Measurements from ENCODE around the gene UBE2R2. TPM values are rescaled to one million over a fixed set of nuclear protein-coding genes. Genes with fewer than 3 reads are reported as not detected.
"Not testable (repeated sequence)": the region's sequence is repeated elsewhere in the genome, so short reads cannot be mapped to it uniquely, and the experiment has no call there.

Gene UBE2R2
- total RNA-seq, 1 donor from 2014 or later = 34.2 TPM

- no peaks in the 10 kb centered on the region for H3K36me3 ChIP-seq (ENCODE audit: control insufficient read depth, insufficient read depth, low read length)
- H3K27me3 ChIP-seq (ENCODE audit: control insufficient read depth, insufficient read depth, low read length) = no peaks in the 10 kb centered on the region
- no peak overlapping the region for H3K4me3 ChIP-seq (ENCODE audit: low read depth, low read length)
- no peak for TF ChIP-seq CTCF (IDR thresholded peaks at IDR 0.05; ENCODE audit: insufficient read depth, low read length, poor library complexity, severe bottlenecking)
- no peak for DNase-seq (ENCODE audit: low read depth)
Measured at GRCh38 chr9:33798545-33798944, 18.4 kb upstream of the UBE2R2 start.

DNA sequence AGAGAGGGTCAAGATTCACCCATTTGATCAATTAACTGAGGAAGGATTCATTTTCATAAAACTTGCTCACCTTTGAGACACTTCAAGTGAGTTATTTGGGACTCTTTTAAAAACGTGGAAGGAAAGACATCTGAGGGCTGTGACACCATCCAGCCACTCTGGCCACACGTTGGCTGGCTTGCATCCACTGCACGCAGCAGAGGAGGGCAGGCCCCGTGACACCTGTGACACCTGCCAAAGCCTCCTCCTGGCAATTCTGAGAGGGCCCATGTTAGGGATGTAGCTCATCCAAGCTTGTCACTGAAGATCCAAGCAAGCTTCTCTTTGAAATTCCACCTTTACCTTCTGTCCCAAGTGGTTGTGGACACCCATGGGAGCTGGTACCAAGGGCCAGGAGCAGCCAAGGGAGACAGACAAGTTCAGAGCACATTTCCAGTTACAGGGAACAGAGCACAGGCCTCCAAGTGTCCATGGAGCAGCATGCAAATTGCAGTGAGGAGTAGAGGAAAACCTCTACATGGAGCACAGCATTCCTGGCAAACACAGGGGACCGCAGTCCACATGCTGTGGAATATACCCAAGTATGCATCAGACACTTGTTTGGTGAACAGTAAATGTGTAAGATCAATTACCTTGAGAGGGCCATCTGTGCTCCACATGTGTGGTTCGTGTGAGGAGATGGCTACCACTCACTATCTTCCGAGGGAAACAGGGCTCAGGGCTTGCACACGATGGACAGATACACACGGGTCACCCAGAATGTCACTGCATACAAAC, 16.8 kb upstream of the UBE2R2 start:
- no peak for TF ChIP-seq CTCF (IDR thresholded peaks at IDR 0.05; ENCODE audit: insufficient read depth, low read length, poor library complexity, severe bottlenecking)
- Histone ChIP-seq H3K4me3 (ENCODE audit: low read depth, low read length) (no peak overlapping the region), H3K36me3 (ENCODE audit: control insufficient read depth, insufficient read depth, low read length) (no peaks in the 10 kb centered on the region), H3K27me3 (ENCODE audit: control insufficient read depth, insufficient read depth, low read length) (no peaks in the 10 kb centered on the region)
- DNase-seq (ENCODE audit: low read depth) = no peak

- no peak overlapping the region for H3K4me3 ChIP-seq (ENCODE audit: low read depth, low read length)
- H3K36me3 ChIP-seq (ENCODE audit: control insufficient read depth, insufficient read depth, low read length) = no peaks in the 10 kb centered on the region
- no peak for DNase-seq (ENCODE audit: low read depth)
- no peak for TF ChIP-seq CTCF (IDR thresholded peaks at IDR 0.05; ENCODE audit: insufficient read depth, low read length, poor library complexity, severe bottlenecking)
- no peaks in the 10 kb centered on the region for H3K27me3 ChIP-seq (ENCODE audit: control insufficient read depth, insufficient read depth, low read length)
Measured at GRCh38 chr9:33800886-33801285, 16.1 kb upstream of the UBE2R2 start.

GRCh38 chr9:33801943-33802500, 14.9 kb upstream of the UBE2R2 start:
- DNase-seq (ENCODE audit: low read depth); H3K4me3 ChIP-seq (ENCODE audit: low read depth, low read length); H3K27me3 ChIP-seq (ENCODE audit: control insufficient read depth, insufficient read depth, low read length); H3K36me3 ChIP-seq (ENCODE audit: control insufficient read depth, insufficient read depth, low read length): not testable (repeated sequence)

DNA sequence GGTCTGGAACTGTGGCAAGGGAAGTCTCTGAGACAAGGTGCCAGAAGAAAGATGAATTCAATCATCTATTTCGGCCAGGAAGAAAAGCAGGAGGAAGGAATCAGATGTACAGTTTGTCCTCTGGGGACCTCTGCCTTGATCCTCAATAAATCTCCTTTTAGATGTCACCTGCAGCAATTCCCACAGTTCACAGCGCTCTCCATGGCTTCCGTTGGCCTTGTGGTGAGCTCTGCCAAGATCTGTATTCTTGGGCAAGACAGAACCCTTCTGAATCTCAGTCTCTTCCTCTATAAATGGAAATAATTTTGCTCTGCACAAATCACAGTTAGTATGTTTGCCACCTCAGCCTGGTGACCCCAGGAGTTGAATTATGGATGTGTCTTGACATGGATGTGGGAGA, 12.8 kb upstream of the UBE2R2 start:
- not testable (repeated sequence) for H3K36me3 ChIP-seq (ENCODE audit: control insufficient read depth, insufficient read depth, low read length); DNase-seq (ENCODE audit: low read depth); H3K4me3 ChIP-seq (ENCODE audit: low read depth, low read length); H3K27me3 ChIP-seq (ENCODE audit: control insufficient read depth, insufficient read depth, low read length)

- not testable (repeated sequence) for H3K4me3 ChIP-seq (ENCODE audit: low read depth, low read length); DNase-seq (ENCODE audit: low read depth); H3K36me3 ChIP-seq (ENCODE audit: control insufficient read depth, insufficient read depth, low read length); H3K27me3 ChIP-seq (ENCODE audit: control insufficient read depth, insufficient read depth, low read length)
Measured at GRCh38 chr9:33807156-33807555, 9.8 kb upstream of the UBE2R2 start.

DNA sequence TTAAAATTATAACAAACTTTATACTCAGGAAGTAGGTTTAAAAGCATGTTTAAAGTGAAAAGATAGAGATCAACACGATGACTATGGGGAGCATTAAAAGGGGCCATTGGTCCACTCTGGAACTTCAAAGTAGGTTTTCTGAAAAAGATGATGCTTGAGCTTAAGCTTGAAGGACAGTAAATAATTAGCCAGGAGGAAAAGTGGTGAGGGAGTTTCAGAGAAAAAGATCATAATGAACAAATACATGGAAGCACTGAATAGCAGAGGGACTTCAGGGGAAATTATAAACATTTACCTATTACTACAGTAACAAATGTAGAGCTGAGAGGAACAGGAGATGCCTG, 8.0 kb upstream of the UBE2R2 start:
- H3K4me3 ChIP-seq (ENCODE audit: low read depth, low read length); H3K27me3 ChIP-seq (ENCODE audit: control insufficient read depth, insufficient read depth, low read length); H3K36me3 ChIP-seq (ENCODE audit: control insufficient read depth, insufficient read depth, low read length); DNase-seq (ENCODE audit: low read depth): not testable (repeated sequence)

DNA sequence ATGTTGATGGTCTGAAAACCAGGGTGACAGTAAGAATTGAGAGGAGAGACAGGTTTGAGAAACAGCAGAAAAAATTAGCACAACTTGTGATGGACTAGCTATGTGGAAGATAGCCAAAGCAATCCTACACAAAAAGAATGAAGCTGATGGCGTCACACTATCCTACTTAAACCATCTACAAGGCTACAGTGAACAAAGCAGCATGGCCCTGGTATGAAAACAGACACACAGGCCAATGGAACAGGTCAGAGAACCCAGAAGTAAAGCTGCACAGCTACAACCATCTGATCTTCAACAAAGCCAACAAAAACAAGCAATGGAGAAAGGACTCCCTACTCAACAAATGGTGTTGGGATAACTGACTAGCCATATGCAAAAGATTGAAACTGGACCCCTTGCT, 7.5 kb upstream of the UBE2R2 start:
- no peak for TF ChIP-seq CTCF (IDR thresholded peaks at IDR 0.05; ENCODE audit: insufficient read depth, low read length, poor library complexity, severe bottlenecking)
- Histone ChIP-seq H3K27me3 (ENCODE audit: control insufficient read depth, insufficient read depth, low read length) (no peaks in the 10 kb centered on the region), H3K36me3 (ENCODE audit: control insufficient read depth, insufficient read depth, low read length) (no peaks in the 10 kb centered on the region)

More for the DNA sequence above, 7.5 kb upstream of the UBE2R2 start:
- H3K4me3 ChIP-seq (ENCODE audit: low read depth, low read length) = no peak overlapping the region
- no peak for DNase-seq (ENCODE audit: low read depth)
